Measurements from ENCODE around the gene HERC2.

The HERC2 gene

GRCh38 chr15:28112101-28112760 lies 209.7 kb downstream of the HERC2 start:
- no peak for DNase-seq (ENCODE audit: low spot score)

GRCh38 chr15:28111543-28111942 lies 210.4 kb downstream of the HERC2 start:
- no peak for DNase-seq (ENCODE audit: low spot score)

- no peak for DNase-seq (ENCODE audit: low spot score)
Observed at GRCh38 chr15:28110481-28110881, 211.5 kb downstream of the HERC2 start.

- DNase-seq (ENCODE audit: low spot score) = no peak
Observed at GRCh38 chr15:28109626-28110455, 212.1 kb downstream of the HERC2 start.

GRCh38 chr15:28107904-28108275 lies 214.1 kb downstream of the HERC2 start:
- no peak for DNase-seq (ENCODE audit: low spot score)

GRCh38 chr15:28107111-28107903 lies 214.7 kb downstream of the HERC2 start:
- DNase-seq (ENCODE audit: low spot score) = no peak

GRCh38 chr15:28106294-28107110 lies 215.5 kb downstream of the HERC2 start:
- DNase-seq (ENCODE audit: low spot score) = no peak

- DNase-seq (ENCODE audit: low spot score) = no peak
Observed at GRCh38 chr15:28105793-28106192, 216.2 kb downstream of the HERC2 start.

- no peak for DNase-seq (ENCODE audit: low spot score)
Observed at GRCh38 chr15:28105224-28105791, 216.7 kb downstream of the HERC2 start.

- DNase-seq (ENCODE audit: low spot score) = no peak
Observed at GRCh38 chr15:28104326-28104725, 217.7 kb downstream of the HERC2 start.

- no peak for DNase-seq (ENCODE audit: low spot score)
Observed at GRCh38 chr15:28103831-28104230, 218.1 kb downstream of the HERC2 start.

GRCh38 chr15:28101983-28102441 lies 220.0 kb downstream of the HERC2 start:
- no peak for DNase-seq (ENCODE audit: low spot score)

GRCh38 chr15:28101201-28101600 lies 220.8 kb downstream of the HERC2 start:
- no peak for DNase-seq (ENCODE audit: low spot score)

GRCh38 chr15:28100516-28101195 lies 221.3 kb downstream of the HERC2 start:
- DNase-seq (ENCODE audit: low spot score) = no peak

GRCh38 chr15:28099555-28100140 lies 222.3 kb downstream of the HERC2 start:
- no peak for DNase-seq (ENCODE audit: low spot score)

GRCh38 chr15:28098766-28099554 lies 223.0 kb downstream of the HERC2 start, which contains the start of gene OCA2:
OCA2 (minus strand) TSS chr15:28099315; CDS start chr15:28081874, 17,441 bp downstream.
- peak; percentile 70 for DNase-seq (ENCODE audit: low spot score)

GRCh38 chr15:28098360-28098765 lies 223.6 kb downstream of the HERC2 start:
- no peak for DNase-seq (ENCODE audit: low spot score)

- no peak for DNase-seq (ENCODE audit: low spot score)
Observed at GRCh38 chr15:28097656-28098359, 224.2 kb downstream of the HERC2 start.

All from HuH-7 (cell line).